Amygdala (tissue), 56 donors: ENCODE measurements around the gene SLC20A1.
"Not testable (repeated sequence)": the region's sequence is repeated elsewhere in the genome, so short reads cannot be mapped to it uniquely, and the experiment has no call there.

Source experiments
- DNase-seq, 56 donors: peaks; one replicate each; lab custom pipeline; 2025; lab: John Stamatoyannopoulos, UW

Gene SLC20A1

GRCh38 chr2:112645310-112646101 is at the start of gene SLC20A1:
SLC20A1 (plus strand) TSS chr2:112645939; CDS start chr2:112646829, 890 bp downstream.
- peak; percentile 76 to 98 (median 94) for DNase-seq

GRCh38 chr2:112597537-112598322 is 48.0 kb upstream of the SLC20A1 start:
- no peak for DNase-seq

GRCh38 chr2:112600634-112601033 is 45.1 kb upstream of the SLC20A1 start:
- no peak for DNase-seq

- no peak for DNase-seq
These were observed 44.0 kb upstream of the SLC20A1 start for GRCh38 chr2:112601754-112602153.

GRCh38 chr2:112602917-112603316 is 42.8 kb upstream of the SLC20A1 start:
- no peak for DNase-seq

- no peak for DNase-seq
These were observed 42.0 kb upstream of the SLC20A1 start for GRCh38 chr2:112603731-112604130.

- no peak for DNase-seq
These were observed 40.8 kb upstream of the SLC20A1 start for GRCh38 chr2:112604952-112605351.

- peak in 2 of 56 donors; percentile 3 to 14 for DNase-seq
These were observed 39.8 kb upstream of the SLC20A1 start for GRCh38 chr2:112605926-112606325.

- DNase-seq = no peak
These were observed 39.2 kb upstream of the SLC20A1 start for GRCh38 chr2:112606547-112606946.

GRCh38 chr2:112607680-112608438 is 37.9 kb upstream of the SLC20A1 start:
- no peak for DNase-seq

- not testable (repeated sequence) for DNase-seq
These were observed 36.4 kb upstream of the SLC20A1 start for GRCh38 chr2:112609320-112609719.

GRCh38 chr2:112612283-112612682 is 33.5 kb upstream of the SLC20A1 start:
- DNase-seq = not testable (repeated sequence)

- no peak for DNase-seq
These were observed 31.4 kb upstream of the SLC20A1 start for GRCh38 chr2:112614201-112614840.

- no peak for DNase-seq
These were observed 30.7 kb upstream of the SLC20A1 start for GRCh38 chr2:112615051-112615450.

- DNase-seq = not testable (repeated sequence)
These were observed 29.9 kb upstream of the SLC20A1 start for GRCh38 chr2:112615798-112616197.

GRCh38 chr2:112618383-112618782 is 27.4 kb upstream of the SLC20A1 start:
- no peak for DNase-seq

- DNase-seq = no peak
These were observed 23.8 kb upstream of the SLC20A1 start for GRCh38 chr2:112621790-112622527.

- no peak for DNase-seq
These were observed 23.2 kb upstream of the SLC20A1 start for GRCh38 chr2:112622528-112622849.

GRCh38 chr2:112623913-112624777 is 21.6 kb upstream of the SLC20A1 start:
- DNase-seq = no peak
